K562 (cell line): ENCODE data around the gene DTYMK. TPM values are rescaled to one million over a fixed set of nuclear protein-coding genes. Genes with fewer than 3 reads are reported as not detected.

Experiments
- CHD7 ChIP-seq: fragments of 200-600 bp; sonication (generic); IDR thresholded peaks from one replicate; pipeline ENCODE4 v1.6.1; 2012; ENCODE audit warnings: mild to moderate bottlenecking, low read depth, low read length, inconsistent platforms
- MCM3 ChIP-seq: fragments of 450-650 bp; IDR thresholded peaks from 2 replicates; pipeline ENCODE4 v1.6.1; 2016
- MTF1 ChIP-seq: fragments of 250-450 bp; sonication (Bioruptor Pico); IDR thresholded peaks from 2 replicates; pipeline ENCODE4 v1.9.0; 2021; ENCODE audit warnings: moderate library complexity, mild to moderate bottlenecking, inconsistent platforms, borderline replicate concordance
- NCOA2 ChIP-seq, 2 experiments: fragments of 450-650 bp; IDR thresholded peaks; 2 replicates each; pipeline ENCODE4 v1.6.1; 2018; ENCODE audit warnings: mild to moderate bottlenecking in 2 of 2, moderate library complexity in 1 of 2; ENCODE audit not compliant: partially characterized antibody in 2 of 2
- NRF1 ChIP-seq, 2 experiments: fragments of 450-650 bp; IDR thresholded peaks in 1 of 2; conservative IDR thresholded peaks in 1 of 2; 2 replicates each; pipeline ENCODE4 v1.6.1; 2014; ENCODE audit warnings: mild to moderate bottlenecking in 2 of 2
- polyA plus RNA-seq, 8 experiments: library from polyadenylated mRNA; depleted of rRNA in 4 of 8; stranded (reverse) in 5 of 8; unstranded in 3 of 8; fragments of >200 nt; fragmentation: Nextera tagmentation in 2 of 8; fragmentation: Illumina TruSeq in 1 of 8; extraction: Ambion mirVana in 2 of 8; extraction: Trizol in 1 of 8; gene quantifications; 2 replicates each; pipeline versions ENCODE4 v1.2.1 to v1.2.3, GENCODE V29; 2011 to 2014; ENCODE audit warnings: inconsistent platforms in 1 of 8, missing spikeins in 1 of 8
- total RNA-seq, 7 experiments: library from RNA; depleted of rRNA in 6 of 7; stranded (reverse); fragments of >200 nt in 6 of 7; fragmentation: Illumina TruSeq in 2 of 7; extraction: Trizol in 2 of 7; gene quantifications; 2 replicates each; pipeline versions ENCODE4 v1.2.1 to v1.2.3, GENCODE V29; 2011 to 2021; ENCODE audit warnings: low replicate concordance in 1 of 7
- TF ChIP-seq, protein P1 (sequence below): fragments of 450-650 bp; IDR thresholded peaks from 2 replicates; pipeline ENCODE4 v1.6.1; 2017; ENCODE audit warnings: antibody characterized with exemption, mild to moderate bottlenecking
- TF ChIP-seq, protein P2 (sequence below): fragments of 450-650 bp; IDR thresholded peaks from one replicate; pipeline ENCODE4 v1.6.1; 2018; ENCODE audit warnings: mild to moderate bottlenecking, moderate library complexity; ENCODE audit not compliant: partially characterized antibody
- TF ChIP-seq, protein P3 (sequence below): fragments of 250-450 bp; sonication (Bioruptor Pico); IDR thresholded peaks from 2 replicates; pipeline ENCODE4 v1.8.0; 2022; ENCODE audit warnings: moderate library complexity, mild to moderate bottlenecking, inconsistent platforms

The DTYMK gene
- total and polyA plus RNA-seq, 9 of the 15 experiments (the other 6 are each of a cell fraction or from before 2014, with no cell fraction given) = 8.2 to 85.0 (median 47.9) TPM

DNA sequence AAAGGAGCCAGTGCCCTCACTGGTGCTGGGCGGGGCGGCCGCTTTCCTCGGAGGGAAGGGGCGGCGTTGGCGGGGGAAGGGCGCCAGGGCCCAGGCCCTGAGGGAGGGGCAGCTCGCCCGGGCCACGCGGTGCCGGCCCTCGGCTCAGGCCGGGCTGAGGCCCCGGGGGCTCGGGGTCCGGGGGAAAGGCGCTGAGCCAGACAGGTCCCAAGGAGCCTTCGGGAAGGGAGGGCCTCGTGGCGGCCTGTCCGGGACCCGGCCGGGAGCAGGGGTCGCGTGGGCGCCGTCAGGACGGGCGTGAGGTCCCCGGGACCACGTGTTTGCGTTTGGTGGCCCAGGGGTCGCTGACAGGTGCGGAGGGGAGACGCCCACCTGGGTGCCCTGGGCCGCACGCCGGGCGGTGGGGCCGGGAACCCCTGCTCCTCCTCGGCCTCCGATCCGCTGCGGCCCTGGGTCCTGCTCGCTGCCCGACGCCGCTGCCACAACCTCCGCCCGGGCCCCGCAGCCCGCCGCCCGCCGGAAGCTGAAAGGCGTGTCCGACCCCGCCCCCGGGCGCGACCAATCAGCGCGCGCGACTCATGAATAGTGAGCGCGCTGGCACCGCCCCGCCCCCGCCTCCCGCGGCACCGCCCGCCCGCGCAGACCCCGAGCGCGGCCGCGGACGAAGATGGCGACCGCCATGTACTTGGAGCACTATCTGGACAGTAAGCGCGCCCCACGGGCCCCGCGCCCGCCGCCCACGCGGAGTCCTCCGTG lies 15.0 kb upstream of the DTYMK start, which contains the start of gene ING5 (continued):
- TF ChIP-seq CHD7 (no peak), MCM3 (no peak), NCOA2 (IDR thresholded peaks at IDR 0.05; ENCODE audit: partially characterized antibody in 2 of 2) (no peak), MTF1 (CRISPR knock-in tag) (no peak), NRF1 (conservative IDR thresholded peaks at IDR 0.05 in 1 of 2, IDR thresholded peaks at IDR 0.05 in 1 of 2) (peak in 1 of 2 experiments; percentile 73; a peak in 2 of 4 replicates)
- TF ChIP-seq, protein P1, sequence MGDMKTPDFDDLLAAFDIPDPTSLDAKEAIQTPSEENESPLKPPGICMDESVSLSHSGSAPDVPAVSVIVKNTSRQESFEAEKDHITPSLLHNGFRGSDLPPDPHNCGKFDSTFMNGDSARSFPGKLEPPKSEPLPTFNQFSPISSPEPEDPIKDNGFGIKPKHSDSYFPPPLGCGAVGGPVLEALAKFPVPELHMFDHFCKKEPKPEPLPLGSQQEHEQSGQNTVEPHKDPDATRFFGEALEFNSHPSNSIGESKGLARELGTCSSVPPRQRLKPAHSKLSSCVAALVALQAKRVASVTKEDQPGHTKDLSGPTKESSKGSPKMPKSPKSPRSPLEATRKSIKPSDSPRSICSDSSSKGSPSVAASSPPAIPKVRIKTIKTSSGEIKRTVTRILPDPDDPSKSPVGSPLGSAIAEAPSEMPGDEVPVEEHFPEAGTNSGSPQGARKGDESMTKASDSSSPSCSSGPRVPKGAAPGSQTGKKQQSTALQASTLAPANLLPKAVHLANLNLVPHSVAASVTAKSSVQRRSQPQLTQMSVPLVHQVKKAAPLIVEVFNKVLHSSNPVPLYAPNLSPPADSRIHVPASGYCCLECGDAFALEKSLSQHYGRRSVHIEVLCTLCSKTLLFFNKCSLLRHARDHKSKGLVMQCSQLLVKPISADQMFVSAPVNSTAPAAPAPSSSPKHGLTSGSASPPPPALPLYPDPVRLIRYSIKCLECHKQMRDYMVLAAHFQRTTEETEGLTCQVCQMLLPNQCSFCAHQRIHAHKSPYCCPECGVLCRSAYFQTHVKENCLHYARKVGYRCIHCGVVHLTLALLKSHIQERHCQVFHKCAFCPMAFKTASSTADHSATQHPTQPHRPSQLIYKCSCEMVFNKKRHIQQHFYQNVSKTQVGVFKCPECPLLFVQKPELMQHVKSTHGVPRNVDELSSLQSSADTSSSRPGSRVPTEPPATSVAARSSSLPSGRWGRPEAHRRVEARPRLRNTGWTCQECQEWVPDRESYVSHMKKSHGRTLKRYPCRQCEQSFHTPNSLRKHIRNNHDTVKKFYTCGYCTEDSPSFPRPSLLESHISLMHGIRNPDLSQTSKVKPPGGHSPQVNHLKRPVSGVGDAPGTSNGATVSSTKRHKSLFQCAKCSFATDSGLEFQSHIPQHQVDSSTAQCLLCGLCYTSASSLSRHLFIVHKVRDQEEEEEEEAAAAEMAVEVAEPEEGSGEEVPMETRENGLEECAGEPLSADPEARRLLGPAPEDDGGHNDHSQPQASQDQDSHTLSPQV = peak; percentile 74
- TF ChIP-seq, protein P2, sequence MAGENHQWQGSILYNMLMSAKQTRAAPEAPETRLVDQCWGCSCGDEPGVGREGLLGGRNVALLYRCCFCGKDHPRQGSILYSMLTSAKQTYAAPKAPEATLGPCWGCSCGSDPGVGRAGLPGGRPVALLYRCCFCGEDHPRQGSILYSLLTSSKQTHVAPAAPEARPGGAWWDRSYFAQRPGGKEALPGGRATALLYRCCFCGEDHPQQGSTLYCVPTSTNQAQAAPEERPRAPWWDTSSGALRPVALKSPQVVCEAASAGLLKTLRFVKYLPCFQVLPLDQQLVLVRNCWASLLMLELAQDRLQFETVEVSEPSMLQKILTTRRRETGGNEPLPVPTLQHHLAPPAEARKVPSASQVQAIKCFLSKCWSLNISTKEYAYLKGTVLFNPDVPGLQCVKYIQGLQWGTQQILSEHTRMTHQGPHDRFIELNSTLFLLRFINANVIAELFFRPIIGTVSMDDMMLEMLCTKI = no peak
- TF ChIP-seq, protein P3, sequence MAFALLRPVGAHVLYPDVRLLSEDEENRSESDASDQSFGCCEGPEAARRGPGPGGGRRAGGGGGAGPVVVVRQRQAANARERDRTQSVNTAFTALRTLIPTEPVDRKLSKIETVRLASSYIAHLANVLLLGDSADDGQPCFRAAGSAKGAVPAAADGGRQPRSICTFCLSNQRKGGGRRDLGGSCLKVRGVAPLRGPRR (CRISPR knock-in tag) = no peak
